IgD-negative memory B cell (primary cell): ENCODE results near the gene PRDX4. TPM values are rescaled to one million over a fixed set of nuclear protein-coding genes. Genes with fewer than 3 reads are reported as not detected.

Experiments used
- H3K27ac Mint-ChIP-seq, 3 donors: one replicate each; pipeline ENCODE4 v1.8.0; 2020 to 2022; ENCODE audit warnings: mild to moderate bottlenecking in 3 of 3, mixed read lengths in 3 of 3, moderate library complexity in 1 of 3
- H3K27me3 Mint-ChIP-seq: one replicate; pipeline ENCODE4 v1.8.0; 2021; ENCODE audit warnings: mixed read lengths
- H3K36me3 Mint-ChIP-seq: one replicate; pipeline ENCODE4 v1.8.0; 2020; ENCODE audit warnings: mild to moderate bottlenecking, mixed read lengths
- H3K4me1 Mint-ChIP-seq, 3 donors: one replicate each; pipeline ENCODE4 v1.8.0; 2020 to 2022; ENCODE audit warnings: mixed read lengths in 3 of 3, mild to moderate bottlenecking in 1 of 3
- H3K4me3 Mint-ChIP-seq, 4 donors: one replicate each; pipeline ENCODE4 v1.8.0; 2020 to 2022; ENCODE audit warnings: mild to moderate bottlenecking in 4 of 4, mixed read lengths in 4 of 4, moderate library complexity in 3 of 4
- H3K9me3 Mint-ChIP-seq, 3 donors: one replicate each; pipeline ENCODE4 v1.8.0; 2020 to 2021; ENCODE audit warnings: mixed read lengths in 3 of 3, mild to moderate bottlenecking in 1 of 3
- polyA plus RNA-seq: library from polyadenylated mRNA; unstranded; fragments of 300-500 nt; fragmentation: Illumina TruSeq; gene quantifications from one replicate; pipeline ENCODE4 v1.2.3, GENCODE V29; 2021

The PRDX4 gene
- polyA plus RNA-seq, 1 donor from 2014 or later, result 52.6 TPM

- no peaks in the 10 kb centered on the region for H3K9me3 Mint-ChIP-seq
- peak overlapping the region in 2 of 3 donors; percentile 36 to 50 for H3K27ac Mint-ChIP-seq
- H3K4me3 Mint-ChIP-seq, result peak overlapping the region in 2 of 4 donors; percentile 54 to 81
- peaks cover 2% of the 10 kb centered on the region for H3K36me3 Mint-ChIP-seq
- H3K27me3 Mint-ChIP-seq, result no peaks in the 10 kb centered on the region
- peaks cover 0 to 5% (median 3%) of the 10 kb centered on the region in 3 donors for H3K4me1 Mint-ChIP-seq
Measured at GRCh38 chrX:23726191-23726590, 58.9 kb downstream of the PRDX4 start.

DNA sequence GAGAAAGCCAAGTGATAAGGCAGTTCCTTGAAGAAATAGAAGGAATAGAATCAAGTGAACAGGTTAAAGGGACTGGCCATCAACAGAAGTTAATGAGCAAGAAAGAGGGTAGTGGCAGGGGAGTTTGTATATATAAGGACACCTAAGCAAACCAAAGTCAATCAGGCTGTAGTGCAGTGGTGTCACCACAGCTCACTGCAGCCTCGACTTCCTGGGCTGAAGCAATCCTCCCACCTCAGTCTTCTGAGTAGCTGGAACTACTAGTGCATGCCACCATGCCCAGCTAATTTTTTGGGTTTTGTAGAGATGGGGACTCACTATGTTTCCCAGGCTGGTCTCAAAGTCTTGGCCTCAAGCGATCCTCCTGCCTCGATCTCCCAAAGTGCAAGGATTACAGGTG is 59.9 kb downstream of the PRDX4 start:
- Mint-ChIP-seq H3K27ac (no peak overlapping the region), H3K4me3 (no peak overlapping the region)

GRCh38 chrX:23729214-23729613 is 61.9 kb downstream of the PRDX4 start:
- no peak overlapping the region for H3K27ac Mint-ChIP-seq
- no peaks in the 10 kb centered on the region for H3K27me3 Mint-ChIP-seq
- no peaks in the 10 kb centered on the region for H3K9me3 Mint-ChIP-seq
- H3K4me3 Mint-ChIP-seq, result no peak overlapping the region
- peaks cover 9 to 15% (median 14%) of the 10 kb centered on the region in 3 donors for H3K4me1 Mint-ChIP-seq
- H3K36me3 Mint-ChIP-seq, result peaks cover 2% of the 10 kb centered on the region

More for the DNA sequence above, 59.9 kb downstream of the PRDX4 start:
- Mint-ChIP-seq H3K9me3 (no peaks in the 10 kb centered on the region), H3K27me3 (no peaks in the 10 kb centered on the region), H3K4me1 (peaks cover 0 to 5% (median 5%) of the 10 kb centered on the region in 3 donors), H3K36me3 (peaks cover 2% of the 10 kb centered on the region)

DNA sequence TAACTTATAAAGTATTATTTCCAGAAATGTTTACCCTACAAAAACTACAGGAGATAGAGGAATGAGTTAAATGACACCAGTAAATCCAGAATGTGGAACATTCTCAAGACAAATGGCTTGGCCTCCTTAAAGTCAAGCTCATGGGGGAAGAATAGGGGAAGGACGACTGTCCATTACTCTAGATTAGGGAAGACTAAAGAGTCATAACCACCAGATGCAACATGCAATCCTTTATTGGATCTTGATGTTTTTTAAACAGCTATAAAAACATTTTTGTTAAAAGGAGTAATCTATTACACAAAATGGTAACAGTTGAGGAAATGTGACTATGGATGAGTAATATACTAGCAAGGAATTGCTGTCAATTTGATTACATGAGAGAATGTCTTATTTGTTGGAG is 64.7 kb downstream of the PRDX4 start:
- Mint-ChIP-seq H3K36me3 (no peaks in the 10 kb centered on the region), H3K27me3 (no peaks in the 10 kb centered on the region), H3K9me3 (no peaks in the 10 kb centered on the region), H3K27ac (peak overlapping the region in 1 of 3 donors; percentile 65), H3K4me1 (peaks cover 10 to 13% (median 11%) of the 10 kb centered on the region in 3 donors), H3K4me3 (no peak overlapping the region)

- peak overlapping the region; percentile 63 to 85 (median 68) for H3K27ac Mint-ChIP-seq
- peaks cover 9 to 13% (median 11%) of the 10 kb centered on the region in 3 donors for H3K4me1 Mint-ChIP-seq
- no peaks in the 10 kb centered on the region for H3K9me3 Mint-ChIP-seq
- no peaks in the 10 kb centered on the region for H3K27me3 Mint-ChIP-seq
- no peaks in the 10 kb centered on the region for H3K36me3 Mint-ChIP-seq
- peak overlapping the region in 2 of 4 donors; percentile 0 to 2 for H3K4me3 Mint-ChIP-seq
Measured at GRCh38 chrX:23732704-23733103, 65.4 kb downstream of the PRDX4 start.

Other genes starting within 250 kb of the PRDX4 start
- gene ACOT9, start 75.8 kb downstream of the PRDX4 start, polyA plus RNA-seq, result 18.2 TPM
- 206 TPM for gene SAT1, start 115.7 kb downstream of the PRDX4 start, polyA plus RNA-seq
- 18.1 TPM for gene APOO, start 240.4 kb downstream of the PRDX4 start, polyA plus RNA-seq
- gene CXorf58, start 240.5 kb downstream of the PRDX4 start, polyA plus RNA-seq, result 0.20 TPM